Measurements from ENCODE around the gene PAK3. TPM values are rescaled to one million over a fixed set of nuclear protein-coding genes. Genes with fewer than 3 reads are reported as not detected.

Gene PAK3
- polyA plus RNA-seq, 3 donors, result 0.19 to 7.2 (median 1.0) TPM

GRCh38 chrX:111207851-111208250 lies 111.9 kb downstream of the PAK3 start:
- no peak overlapping the region for H3K27ac ChIP-seq (ENCODE audit: low read depth, low read length)
- 90 to 100% (median 93%) methylated on average over 8 of the region's 8 CpGs for WGBS, 3 donors

- no peak overlapping the region for H3K27ac ChIP-seq (ENCODE audit: low read depth, low read length)
- 78 to 97% (median 96%) methylated on average over 6 of the region's 6 CpGs for WGBS, 3 donors
These were observed 120.4 kb downstream of the PAK3 start for GRCh38 chrX:111216293-111216801.

GRCh38 chrX:111244235-111244750 lies 148.3 kb downstream of the PAK3 start:
- WGBS, 3 donors, result 30 to 56% (median 38%) methylated on average over 2 of the region's 2 CpGs
- H3K27ac ChIP-seq (ENCODE audit: low read depth, low read length), result no peak overlapping the region

GRCh38 chrX:111254896-111255693 lies 159.1 kb downstream of the PAK3 start:
- H3K27ac ChIP-seq (ENCODE audit: low read depth, low read length), result no peak overlapping the region
- WGBS, 3 donors, result 78 to 91% (median 89%) methylated on average over 7 of the region's 7 CpGs

GRCh38 chrX:111257733-111258132 lies 161.7 kb downstream of the PAK3 start:
- no peak overlapping the region for H3K27ac ChIP-seq (ENCODE audit: low read depth, low read length)
- WGBS, 3 donors, result 50 to 76% (median 59%) methylated on average over 3 of the region's 3 CpGs

GRCh38 chrX:111259559-111259958 lies 163.6 kb downstream of the PAK3 start:
- 56 to 82% (median 71%) methylated on average over 3 of the region's 3 CpGs for WGBS, 3 donors
- no peak overlapping the region for H3K27ac ChIP-seq (ENCODE audit: low read depth, low read length)

GRCh38 chrX:111260451-111260850 lies 164.5 kb downstream of the PAK3 start:
- no peak overlapping the region for H3K27ac ChIP-seq (ENCODE audit: low read depth, low read length)
- WGBS, 3 donors, result 48 to 86% (median 78%) methylated on average over 3 of the region's 3 CpGs

GRCh38 chrX:111262086-111262485 lies 166.1 kb downstream of the PAK3 start:
- 51 to 64% (median 61%) methylated on average over 3 of the region's 3 CpGs for WGBS, 3 donors
- H3K27ac ChIP-seq (ENCODE audit: low read depth, low read length), result no peak overlapping the region

GRCh38 chrX:111264385-111264784 lies 168.4 kb downstream of the PAK3 start:
- WGBS, 3 donors, result 54 to 76% (median 72%) methylated on average over 2 of the region's 2 CpGs

GRCh38 chrX:111265486-111265885 lies 169.5 kb downstream of the PAK3 start:
- no peak overlapping the region for H3K27ac ChIP-seq (ENCODE audit: low read depth, low read length)
- 56 to 62% (median 57%) methylated on average over 2 of the region's 2 CpGs for WGBS, 3 donors

More at GRCh38 chrX:111264385-111264784, 168.4 kb downstream of the PAK3 start:
- no peak overlapping the region for H3K27ac ChIP-seq (ENCODE audit: low read depth, low read length)

- WGBS, 3 donors, result 30 to 41% (median 35%) methylated on average over 2 of the region's 2 CpGs
- H3K27ac ChIP-seq (ENCODE audit: low read depth, low read length), result no peak overlapping the region
These were observed 172.5 kb downstream of the PAK3 start for GRCh38 chrX:111268506-111268905.

- no peak within 1 kb of the TSS for H3K27ac ChIP-seq (ENCODE audit: low read depth, low read length)
- WGBS, 3 donors, result 26 to 31% (median 30%) methylated on average over 8 of the region's 8 CpGs
These were observed 174.3 kb downstream of the PAK3 start, which contains the start of gene CAPN6 for GRCh38 chrX:111270339-111270738. TSS of gene CAPN6 (minus strand) at chrX:111270483. CDS start at chrX:111263936, 6,547 bp downstream.

Other genes starting within 250 kb of the PAK3 start
- gene CAPN6, start 174.3 kb downstream of the PAK3 start, polyA plus RNA-seq, result 1 to 10 TPM in 2 of 3 donors, under 1 TPM in 1; 0.24 to 4.3 (median 2.2) TPM